Measurements from ENCODE around the gene TAAR5.

GRCh38 chr6:132592855-132593254, 3.3 kb upstream of the TAAR5 start:
- TF ChIP-seq IKZF1 (conservative IDR thresholded peaks at IDR 0.05) (no peak), MAX (IDR thresholded peaks at IDR 0.05; ENCODE audit: low read depth, low read length) (no peak), SREBF2 (IDR thresholded peaks at IDR 0.05; ENCODE audit: low read length) (no peak), NR2C1 (IDR thresholded peaks at IDR 0.05) (no peak)

All from GM12878 (cell line).